Measurements from ENCODE around the gene LAPTM5.

LAPTM5 gene

DNA sequence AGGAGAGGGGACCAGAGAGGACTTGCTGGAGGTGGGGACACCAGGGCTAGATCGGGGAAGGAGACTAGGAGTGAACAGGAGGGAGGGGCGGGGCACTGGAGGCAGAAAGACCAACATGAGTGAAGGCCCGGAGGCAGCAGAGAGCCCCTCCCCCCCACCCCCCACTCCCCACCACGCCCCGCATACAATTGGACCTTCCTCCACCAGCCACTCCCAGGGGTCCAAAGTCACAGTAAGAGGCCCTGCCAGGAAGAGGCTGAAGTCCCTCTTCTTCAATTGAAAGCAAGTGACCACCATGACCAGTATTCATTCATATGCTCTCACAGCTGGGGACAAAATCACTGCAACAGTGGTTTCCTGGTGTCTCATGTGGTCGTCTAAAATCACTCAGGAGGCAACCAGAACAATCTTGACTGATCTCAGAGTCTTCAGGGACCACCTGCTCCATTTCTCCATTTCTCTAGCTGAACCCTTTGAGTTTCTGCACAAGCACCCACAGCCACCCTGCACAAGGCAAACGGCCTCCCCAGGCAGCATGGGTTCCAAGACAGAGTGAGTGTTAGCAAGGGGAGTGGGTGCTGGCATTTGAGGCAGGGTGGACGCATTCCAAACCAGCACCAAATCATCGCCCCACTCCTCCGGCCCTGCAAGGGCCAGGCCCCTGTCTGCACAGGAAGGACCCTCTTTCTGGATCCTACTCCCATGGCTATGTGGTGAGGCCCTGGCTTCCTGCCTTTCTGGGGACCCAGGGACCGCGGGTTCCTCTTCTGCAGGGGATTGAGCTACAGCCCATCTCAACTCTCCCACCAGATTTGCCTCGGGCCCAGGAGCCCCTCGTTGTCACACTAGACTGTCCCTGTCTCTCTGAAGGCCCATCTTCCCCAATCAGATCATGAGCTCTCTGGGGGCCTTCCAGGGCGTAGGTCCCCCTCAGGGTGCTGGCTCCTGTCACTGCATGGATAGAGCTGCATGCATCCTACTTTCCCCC is 17.0 kb downstream of the LAPTM5 start:
- DNase-seq: no peak

- no peak for DNase-seq
These were observed 18.0 kb downstream of the LAPTM5 start for GRCh38 chr1:30739601-30740000.

GRCh38 chr1:30738715-30739559 is 18.6 kb downstream of the LAPTM5 start:
- DNase-seq: no peak

- DNase-seq: no peak
These were observed 19.4 kb downstream of the LAPTM5 start for GRCh38 chr1:30738040-30738714.

DNA sequence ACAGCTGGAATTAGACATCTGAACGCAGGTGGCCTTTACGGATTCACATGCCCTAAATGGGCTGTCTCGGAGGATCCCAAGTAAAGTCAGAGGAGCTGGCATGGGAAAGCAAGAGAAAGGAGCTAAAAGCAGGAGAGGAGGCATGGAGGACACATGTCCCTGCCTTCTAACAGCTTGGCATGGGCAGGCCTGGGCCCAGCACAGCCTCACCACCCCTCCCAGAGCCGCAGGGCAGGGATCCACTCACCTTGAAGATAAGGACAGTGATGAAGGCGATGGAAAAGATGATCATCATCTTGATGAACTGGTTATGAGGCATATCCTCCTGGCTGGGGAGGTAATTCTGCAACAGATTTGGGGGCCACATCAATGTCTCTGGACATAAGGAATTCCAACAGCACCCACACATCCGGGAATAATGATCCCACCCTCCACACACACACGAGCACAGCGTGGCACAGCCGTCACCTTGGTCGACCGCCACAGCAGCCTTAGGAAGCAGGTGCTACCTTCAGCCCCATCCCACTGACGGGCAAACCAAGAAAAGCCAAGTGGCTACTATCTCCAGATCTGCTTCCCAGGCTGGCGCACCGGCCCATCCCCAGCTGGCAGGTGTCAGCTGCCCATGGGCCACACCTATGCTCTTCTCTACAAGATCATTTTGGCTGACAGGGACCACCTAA is 20.1 kb downstream of the LAPTM5 start:
- no peak for DNase-seq

DNA sequence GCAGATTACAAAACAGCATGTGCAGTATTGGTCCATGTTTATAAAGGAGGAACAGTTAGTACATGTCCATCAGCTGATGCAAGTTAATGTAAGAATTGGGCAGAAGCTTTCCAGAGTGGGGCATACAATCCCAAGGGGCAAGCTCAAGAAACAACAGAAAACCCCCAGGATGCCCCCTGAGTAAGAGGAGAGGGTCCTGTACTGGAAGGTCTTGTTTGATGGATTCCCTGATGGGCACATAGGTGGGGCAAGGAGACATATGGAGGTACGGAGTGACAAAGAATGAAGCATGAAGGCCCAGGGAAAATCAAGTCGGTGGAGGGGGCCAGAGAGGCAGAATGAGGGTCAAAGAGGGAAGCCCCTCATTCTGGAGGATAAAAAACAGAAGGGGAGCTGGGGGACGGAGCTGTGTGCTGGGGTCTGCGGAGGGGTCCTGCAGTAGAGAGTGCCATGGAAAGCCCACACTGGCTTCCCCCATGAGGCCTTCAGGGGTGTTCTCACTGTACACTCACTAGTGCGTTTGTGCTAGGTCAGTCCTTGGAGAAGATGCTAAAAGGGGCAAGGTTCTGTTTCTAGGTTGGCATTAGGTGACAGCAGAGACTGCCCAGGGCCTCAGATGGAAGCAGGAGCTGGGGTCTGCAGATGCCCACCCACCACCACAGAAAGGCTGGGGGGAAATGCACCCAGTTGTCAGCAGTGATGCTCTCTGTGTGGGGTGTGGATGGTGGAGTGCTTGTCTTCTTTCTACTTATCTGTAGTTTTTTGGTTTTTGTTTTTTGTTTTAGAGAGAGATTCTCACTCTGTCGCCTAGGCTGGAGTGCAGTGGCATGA is 21.7 kb downstream of the LAPTM5 start:
- no peak for DNase-seq

- no peak for DNase-seq
These were observed 22.4 kb downstream of the LAPTM5 start for GRCh38 chr1:30735124-30735523.

GRCh38 chr1:30734580-30734979 is 23.0 kb downstream of the LAPTM5 start:
- no peak for DNase-seq

GRCh38 chr1:30734106-30734505 is 23.5 kb downstream of the LAPTM5 start:
- DNase-seq: no peak

DNA sequence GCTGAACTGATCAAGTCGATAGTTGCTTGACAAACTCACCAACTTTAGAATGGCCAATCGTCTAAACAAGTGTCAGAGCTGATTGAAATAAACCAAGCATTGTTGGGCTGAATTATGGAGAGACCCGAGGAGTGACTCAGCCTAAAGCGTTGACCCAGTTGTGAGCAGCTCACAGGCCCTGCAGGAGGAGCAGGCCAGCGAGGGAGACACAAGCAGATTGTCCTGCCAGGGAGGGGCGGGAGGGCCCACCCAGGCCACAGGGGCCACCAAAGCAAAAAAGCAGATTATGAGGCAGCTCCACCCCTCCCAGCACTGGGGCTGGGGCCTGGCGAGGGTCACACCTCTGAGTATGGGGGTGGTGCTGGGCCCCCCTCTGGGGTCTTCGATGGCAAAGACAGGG is 24.1 kb downstream of the LAPTM5 start:
- DNase-seq: no peak

DNA sequence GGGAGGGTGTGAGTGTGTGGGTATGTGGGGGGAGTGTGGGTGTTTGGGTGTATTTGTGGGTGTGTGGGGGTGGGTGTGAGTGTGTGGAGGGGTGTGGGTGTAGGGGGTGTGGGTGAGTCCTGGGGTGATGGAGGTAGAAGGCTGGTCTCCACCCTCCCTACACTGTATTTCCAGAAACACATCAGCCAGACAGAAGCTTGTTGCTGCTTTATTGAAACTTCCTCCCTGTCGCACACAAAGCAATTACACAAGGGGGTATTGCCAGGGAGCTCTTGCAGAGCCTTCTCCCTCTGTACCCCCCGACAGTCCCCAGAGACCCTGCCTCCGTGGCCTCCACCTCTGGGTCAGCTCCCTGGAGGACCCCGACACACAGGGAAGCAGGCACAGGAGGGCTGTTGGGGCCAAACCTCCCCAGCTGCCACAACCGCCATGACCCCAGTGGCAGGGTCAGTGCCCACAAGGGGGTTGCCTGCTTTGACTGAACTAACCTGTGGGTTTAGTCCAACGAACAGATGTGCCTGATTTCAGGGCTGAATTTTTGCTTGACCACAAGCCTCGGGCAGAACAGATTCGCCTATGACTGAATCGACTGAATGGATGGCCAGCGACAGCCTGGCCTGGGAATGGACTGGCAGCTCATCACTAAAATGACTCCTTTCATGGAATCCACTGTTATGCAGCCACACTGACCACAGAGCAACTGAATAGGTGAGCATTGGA is 25.1 kb downstream of the LAPTM5 start:
- peak; percentile 37 for DNase-seq

DNA sequence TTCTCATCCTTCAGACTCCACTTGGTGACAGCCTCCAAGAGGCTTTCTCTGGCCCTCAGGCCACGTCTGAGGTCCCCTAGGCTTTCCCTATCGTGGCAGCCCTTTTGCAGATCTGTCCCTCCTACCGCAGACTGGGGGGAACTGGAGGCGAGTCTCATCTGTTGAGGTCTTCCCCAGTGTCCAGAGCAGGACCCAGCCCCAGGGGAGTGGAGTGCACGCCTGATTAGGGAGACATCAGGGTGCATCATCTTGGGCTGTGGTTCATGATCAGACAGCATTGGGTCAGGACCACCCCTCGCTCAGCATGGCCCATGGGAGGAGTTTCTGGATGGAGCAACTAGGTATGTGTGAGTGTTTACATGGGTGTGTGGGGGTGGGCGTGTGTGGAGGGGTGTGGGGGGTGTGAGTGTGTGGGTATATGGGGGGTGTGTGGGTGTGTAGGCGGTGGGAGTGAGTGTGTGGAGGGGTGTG is 25.7 kb downstream of the LAPTM5 start:
- DNase-seq: no peak

- no peak for DNase-seq
These were observed 26.3 kb downstream of the LAPTM5 start for GRCh38 chr1:30731109-30731805.

DNA sequence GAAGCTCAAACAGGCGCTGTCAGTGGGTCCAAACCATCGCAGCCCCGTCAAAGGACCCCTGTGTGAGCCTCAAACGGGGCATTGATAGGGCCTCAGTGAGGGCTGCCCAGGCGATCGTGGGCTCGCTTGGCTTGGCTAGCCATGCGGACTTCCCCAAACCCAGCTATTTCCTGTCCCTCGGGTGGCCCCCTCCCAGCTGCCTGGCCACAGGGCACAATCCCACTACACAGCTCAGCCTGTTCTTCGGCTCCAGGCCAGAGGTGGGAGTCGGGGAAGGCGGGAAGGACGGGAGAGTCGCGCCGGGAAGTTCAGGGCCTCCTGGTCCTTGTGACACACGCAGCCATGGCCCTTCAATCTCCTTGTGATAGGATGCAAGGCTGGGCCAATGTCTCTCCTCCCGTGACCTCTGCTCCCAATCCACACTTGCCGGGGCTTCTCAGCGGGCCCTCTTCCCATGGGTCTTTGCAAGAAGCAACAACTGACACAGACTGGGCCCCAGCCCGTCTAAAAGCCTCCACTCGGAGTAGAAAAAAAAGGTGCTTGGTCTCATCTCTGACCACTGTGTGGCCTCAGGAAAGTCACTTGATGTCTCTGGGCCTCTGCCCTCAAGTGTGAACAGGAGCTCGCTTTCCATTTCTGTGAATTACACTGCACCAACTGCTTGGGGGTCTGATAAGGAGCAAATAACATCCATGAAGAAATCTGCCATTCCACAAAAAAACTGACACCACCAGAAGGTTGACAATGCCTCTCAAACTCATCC is 27.0 kb downstream of the LAPTM5 start:
- no peak for DNase-seq

- DNase-seq: no peak
These were observed 27.7 kb downstream of the LAPTM5 start for GRCh38 chr1:30729901-30730300.

DNA sequence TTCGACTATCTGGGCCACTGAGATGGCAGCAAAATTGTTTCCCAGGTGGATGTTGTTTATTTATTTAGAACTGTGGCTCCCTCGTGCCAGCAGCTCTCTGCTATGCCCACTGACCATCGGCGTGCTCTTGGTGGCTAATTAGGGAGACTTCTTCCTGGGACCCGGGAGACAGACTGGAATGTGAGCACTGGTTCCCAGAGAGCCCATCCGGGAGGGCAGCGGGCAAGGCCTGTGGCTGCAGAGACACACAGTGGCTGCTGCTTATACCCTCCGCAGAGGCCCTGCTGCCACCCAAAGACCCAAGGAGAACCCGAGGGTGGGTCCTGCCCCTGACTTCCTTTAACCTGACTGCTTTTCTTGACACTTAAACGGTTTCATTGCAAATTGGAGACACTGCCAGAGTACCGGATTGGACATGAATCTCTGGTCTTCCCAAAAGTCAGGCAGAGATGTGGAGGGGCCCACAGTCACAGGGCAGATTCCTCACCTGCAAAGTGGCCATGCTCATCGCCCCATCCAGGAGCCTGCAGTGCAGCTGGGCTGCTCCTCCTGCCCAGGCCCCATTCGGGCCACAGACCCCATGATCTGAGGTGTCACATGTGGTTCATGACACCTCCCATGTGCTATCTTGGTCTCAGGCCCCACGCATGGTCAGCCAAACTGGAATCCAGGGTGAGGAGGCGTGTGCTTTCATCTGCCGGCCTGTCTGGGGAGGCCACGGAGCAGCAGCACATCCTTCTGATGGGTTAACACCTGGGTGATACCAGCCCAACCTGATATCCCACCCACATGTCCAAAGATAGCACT is 28.5 kb downstream of the LAPTM5 start:
- no peak for DNase-seq

DNA sequence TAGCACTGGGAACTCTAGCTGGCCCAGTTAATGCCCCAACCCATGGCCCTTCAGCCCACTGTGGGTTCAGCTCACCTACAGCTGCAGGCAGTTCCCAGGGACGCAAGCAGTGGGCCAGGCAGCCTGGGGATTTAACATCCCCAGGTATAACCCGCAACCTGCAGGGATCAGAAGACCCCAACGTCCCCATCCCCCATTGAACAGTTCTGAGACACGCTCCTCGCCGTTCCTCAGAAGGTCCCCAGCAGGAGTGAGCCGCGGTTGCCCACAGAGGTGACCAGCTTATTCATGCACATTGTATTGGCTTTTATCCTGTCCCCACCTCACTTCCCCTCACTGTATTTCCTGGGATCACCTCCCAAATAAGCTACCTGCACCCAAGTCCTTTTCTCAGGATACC is 29.2 kb downstream of the LAPTM5 start:
- DNase-seq: no peak

GRCh38 chr1:30727824-30728223 is 29.8 kb downstream of the LAPTM5 start:
- no peak for DNase-seq

All from CD4-positive, alpha-beta T cell treated with Interleukin-17A for 1 hour (primary cell).